HepG2 (cell line): ENCODE data around the gene CELSR3. TPM values are rescaled to one million over a fixed set of nuclear protein-coding genes. Genes with fewer than 3 reads are reported as not detected.
A peak's percentile ranks its signal among the peaks of the same experiment; 100 is the strongest.

Source experiments
- GATAD2A ChIP-seq: IDR thresholded peaks from 2 replicates; pipeline ENCODE4 v1.6.1; 2016
- RBAK ChIP-seq: sonication (generic); formaldehyde crosslinking; IDR thresholded peaks from 2 replicates; pipeline ENCODE4 v1.5.1; 2020; ENCODE audit warnings: mild to moderate bottlenecking, missing genetic modification reagents
- RBFOX2 ChIP-seq: fragments of 200-400 bp; formaldehyde crosslinking; IDR thresholded peaks from 2 replicates; pipeline ENCODE4 v1.6.1; 2017; ENCODE audit warnings: low read depth, mild to moderate bottlenecking, low read length
- REL ChIP-seq: sonication (generic); formaldehyde crosslinking; conservative IDR thresholded peaks from 2 replicates; pipeline ENCODE4 v1.8.0; 2022; ENCODE audit warnings: mild to moderate bottlenecking, missing genetic modification reagents, moderate library complexity
- TBP ChIP-seq: sonication (generic); formaldehyde crosslinking; IDR thresholded peaks from 2 replicates; pipeline ENCODE4 v1.5.0; 2020; ENCODE audit warnings: missing genetic modification reagents
- TEAD3 ChIP-seq: optimal IDR thresholded peaks from 2 replicates; pipeline ENCODE3; 2016; ENCODE audit warnings: borderline replicate concordance
- ZFP37 ChIP-seq: sonication (generic); formaldehyde crosslinking; IDR thresholded peaks from 2 replicates; pipeline ENCODE4 v1.4.0; 2020; ENCODE audit warnings: missing genetic modification reagents, borderline replicate concordance
- ZNF234 ChIP-seq: sonication (generic); formaldehyde crosslinking; conservative IDR thresholded peaks from 2 replicates; pipeline ENCODE4 v1.5.1; 2020; ENCODE audit warnings: mild to moderate bottlenecking, missing genetic modification reagents
- ZNF263 ChIP-seq: sonication (generic); formaldehyde crosslinking; IDR thresholded peaks from 2 replicates; pipeline ENCODE4 v1.4.0; 2020; ENCODE audit warnings: missing genetic modification reagents
- ZNF543 ChIP-seq: sonication (generic); formaldehyde crosslinking; IDR thresholded peaks from 2 replicates; pipeline ENCODE4 v1.4.0; 2020; ENCODE audit warnings: mild to moderate bottlenecking, missing genetic modification reagents
- ZNF547 ChIP-seq: sonication (generic); formaldehyde crosslinking; IDR thresholded peaks from 2 replicates; pipeline ENCODE4 v1.5.1; 2020; ENCODE audit warnings: mild to moderate bottlenecking, missing genetic modification reagents
- ZNF550 ChIP-seq: sonication (generic); formaldehyde crosslinking; IDR thresholded peaks from 2 replicates; pipeline ENCODE4 v1.4.0; 2020; ENCODE audit warnings: mild to moderate bottlenecking, missing genetic modification reagents, borderline replicate concordance
- polyA plus RNA-seq, 8 experiments: library from polyadenylated mRNA; depleted of rRNA in 3 of 8; stranded (reverse) in 7 of 8; unstranded in 1 of 8; fragments of >200 nt; fragmentation: Illumina TruSeq in 4 of 8; extraction: Trizol in 4 of 8; gene quantifications; 2 replicates each; pipeline versions ENCODE4 v1.2.1 to v1.2.3, GENCODE V29; 2011 to 2016; ENCODE audit warnings: low read depth in 4 of 8, missing spikeins in 1 of 8, mixed read lengths in 1 of 8; ENCODE audit not compliant: insufficient read depth in 1 of 8
- total RNA-seq, 5 experiments: library from RNA; depleted of rRNA; stranded (reverse); fragments of >200 nt; fragmentation: Illumina TruSeq; extraction: Trizol; gene quantifications; 2 replicates each; pipeline ENCODE4 v1.2.3, GENCODE V29; 2016; ENCODE audit warnings: low read depth in 1 of 5
- TF ChIP-seq, protein P1 (sequence below): sonication (generic); formaldehyde crosslinking; IDR thresholded peaks from 2 replicates; pipeline ENCODE4 v1.5.1; 2020; ENCODE audit warnings: mild to moderate bottlenecking, missing genetic modification reagents, borderline replicate concordance
- TF ChIP-seq, protein P2 (sequence below): sonication (generic); formaldehyde crosslinking; IDR thresholded peaks from 2 replicates; pipeline ENCODE4 v1.8.0; 2022; ENCODE audit warnings: low read depth, missing genetic modification reagents
- TF ChIP-seq, protein P3 (sequence below): sonication (generic); formaldehyde crosslinking; IDR thresholded peaks from 2 replicates; pipeline ENCODE4 v1.4.0; 2020; ENCODE audit warnings: missing genetic modification reagents
- TF ChIP-seq, protein P4 (sequence below): sonication (generic); formaldehyde crosslinking; IDR thresholded peaks from 2 replicates; pipeline ENCODE4 v1.4.0; 2020; ENCODE audit warnings: missing genetic modification reagents; ENCODE audit errors: not compliant biosample characterization

Gene CELSR3
- total and polyA plus RNA-seq, 2 of the 13 experiments (the other 11 are each of a cell fraction or from before 2014, with no cell fraction given): 5.4 to 6.7 TPM

DNA sequence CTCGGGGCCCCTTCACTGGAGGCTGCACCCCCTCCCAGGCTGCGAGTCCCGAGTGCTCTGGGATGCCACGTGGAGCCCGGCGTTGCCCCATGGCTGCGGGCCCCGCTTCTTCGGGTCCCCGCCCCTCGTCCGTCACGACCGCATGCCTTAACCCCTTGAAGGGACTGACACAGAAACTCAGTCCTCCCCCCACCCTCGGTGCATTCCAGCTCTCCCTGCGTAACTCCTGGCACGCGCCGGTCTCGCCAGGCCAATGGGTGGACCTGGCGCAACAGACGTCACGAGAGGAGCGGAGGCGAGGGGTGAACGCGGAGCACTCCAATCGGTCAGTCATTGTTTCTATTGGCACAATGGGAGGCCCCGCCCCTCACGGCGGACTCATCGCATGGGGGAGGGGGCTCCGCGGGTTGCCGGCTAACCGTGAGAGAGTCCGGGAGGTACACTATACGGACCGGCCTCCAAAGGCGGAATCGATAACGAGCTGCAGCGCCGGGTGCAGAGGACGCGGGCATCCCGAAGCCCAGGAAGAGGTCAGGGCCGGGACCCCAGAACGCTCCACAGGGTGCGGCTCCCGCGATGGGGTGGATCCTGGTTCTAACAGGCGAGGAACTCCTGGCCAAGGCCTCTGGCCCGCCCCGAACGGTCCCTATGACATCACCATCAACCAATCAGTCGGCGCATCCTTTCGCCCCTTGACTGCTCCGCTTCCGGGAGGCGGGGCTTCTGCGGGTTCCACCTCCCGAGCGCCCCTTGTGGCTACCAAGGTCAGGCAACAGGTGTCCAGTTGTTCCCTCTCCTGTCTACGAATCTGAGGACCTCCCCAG is 1.0 kb upstream of the CELSR3 start (continued):
- TF ChIP-seq ZNF550 (CRISPR knock-in tag) (no peak), RBAK (CRISPR knock-in tag) (no peak), ZNF263 (CRISPR knock-in tag) (peak; percentile 83), ZFP37 (peak; percentile 87; the same call in 1 of the 2 replicates), TBP (no peak), TEAD3 (CRISPR knock-in tag) (peak; percentile 98), RBFOX2 (peak; percentile 83), REL (peak; percentile 64; the same call in 1 of the 2 replicates), ZNF234 (CRISPR knock-in tag) (no peak), ZNF547 (CRISPR knock-in tag) (peak; percentile 96), ZNF543 (CRISPR knock-in tag) (peak; percentile 73; the same call in 1 of the 2 replicates), GATAD2A (CRISPR knock-in tag) (peak; percentile 46; the same call in 1 of the 2 replicates)
- TF ChIP-seq, protein P1, sequence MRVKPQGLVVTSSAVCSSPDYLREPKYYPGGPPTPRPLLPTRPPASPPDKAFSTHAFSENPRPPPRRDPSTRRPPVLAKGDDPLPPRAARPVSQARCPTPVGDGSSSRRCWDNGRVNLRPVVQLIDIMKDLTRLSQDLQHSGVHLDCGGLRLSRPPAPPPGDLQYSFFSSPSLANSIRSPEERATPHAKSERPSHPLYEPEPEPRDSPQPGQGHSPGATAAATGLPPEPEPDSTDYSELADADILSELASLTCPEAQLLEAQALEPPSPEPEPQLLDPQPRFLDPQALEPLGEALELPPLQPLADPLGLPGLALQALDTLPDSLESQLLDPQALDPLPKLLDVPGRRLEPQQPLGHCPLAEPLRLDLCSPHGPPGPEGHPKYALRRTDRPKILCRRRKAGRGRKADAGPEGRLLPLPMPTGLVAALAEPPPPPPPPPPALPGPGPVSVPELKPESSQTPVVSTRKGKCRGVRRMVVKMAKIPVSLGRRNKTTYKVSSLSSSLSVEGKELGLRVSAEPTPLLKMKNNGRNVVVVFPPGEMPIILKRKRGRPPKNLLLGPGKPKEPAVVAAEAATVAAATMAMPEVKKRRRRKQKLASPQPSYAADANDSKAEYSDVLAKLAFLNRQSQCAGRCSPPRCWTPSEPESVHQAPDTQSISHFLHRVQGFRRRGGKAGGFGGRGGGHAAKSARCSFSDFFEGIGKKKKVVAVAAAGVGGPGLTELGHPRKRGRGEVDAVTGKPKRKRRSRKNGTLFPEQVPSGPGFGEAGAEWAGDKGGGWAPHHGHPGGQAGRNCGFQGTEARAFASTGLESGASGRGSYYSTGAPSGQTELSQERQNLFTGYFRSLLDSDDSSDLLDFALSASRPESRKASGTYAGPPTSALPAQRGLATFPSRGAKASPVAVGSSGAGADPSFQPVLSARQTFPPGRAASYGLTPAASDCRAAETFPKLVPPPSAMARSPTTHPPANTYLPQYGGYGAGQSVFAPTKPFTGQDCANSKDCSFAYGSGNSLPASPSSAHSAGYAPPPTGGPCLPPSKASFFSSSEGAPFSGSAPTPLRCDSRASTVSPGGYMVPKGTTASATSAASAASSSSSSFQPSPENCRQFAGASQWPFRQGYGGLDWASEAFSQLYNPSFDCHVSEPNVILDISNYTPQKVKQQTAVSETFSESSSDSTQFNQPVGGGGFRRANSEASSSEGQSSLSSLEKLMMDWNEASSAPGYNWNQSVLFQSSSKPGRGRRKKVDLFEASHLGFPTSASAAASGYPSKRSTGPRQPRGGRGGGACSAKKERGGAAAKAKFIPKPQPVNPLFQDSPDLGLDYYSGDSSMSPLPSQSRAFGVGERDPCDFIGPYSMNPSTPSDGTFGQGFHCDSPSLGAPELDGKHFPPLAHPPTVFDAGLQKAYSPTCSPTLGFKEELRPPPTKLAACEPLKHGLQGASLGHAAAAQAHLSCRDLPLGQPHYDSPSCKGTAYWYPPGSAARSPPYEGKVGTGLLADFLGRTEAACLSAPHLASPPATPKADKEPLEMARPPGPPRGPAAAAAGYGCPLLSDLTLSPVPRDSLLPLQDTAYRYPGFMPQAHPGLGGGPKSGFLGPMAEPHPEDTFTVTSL (CRISPR knock-in tag): no peak; the same call in 1 of the 2 replicates
- TF ChIP-seq, protein P2, sequence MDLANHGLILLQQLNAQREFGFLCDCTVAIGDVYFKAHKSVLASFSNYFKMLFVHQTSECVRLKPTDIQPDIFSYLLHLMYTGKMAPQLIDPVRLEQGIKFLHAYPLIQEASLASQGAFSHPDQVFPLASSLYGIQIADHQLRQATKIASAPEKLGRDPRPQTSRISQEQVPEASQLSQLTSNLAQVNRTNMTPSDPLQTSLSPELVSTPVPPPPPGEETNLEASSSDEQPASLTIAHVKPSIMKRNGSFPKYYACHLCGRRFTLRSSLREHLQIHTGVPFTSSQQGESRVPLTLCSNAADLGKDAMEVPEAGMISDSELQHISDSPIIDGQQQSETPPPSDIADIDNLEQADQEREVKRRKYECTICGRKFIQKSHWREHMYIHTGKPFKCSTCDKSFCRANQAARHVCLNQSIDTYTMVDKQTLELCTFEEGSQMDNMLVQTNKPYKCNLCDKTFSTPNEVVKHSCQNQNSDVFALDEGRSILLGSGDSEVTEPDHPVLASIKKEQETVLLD (CRISPR knock-in tag): peak; percentile 83
- TF ChIP-seq, protein P3, sequence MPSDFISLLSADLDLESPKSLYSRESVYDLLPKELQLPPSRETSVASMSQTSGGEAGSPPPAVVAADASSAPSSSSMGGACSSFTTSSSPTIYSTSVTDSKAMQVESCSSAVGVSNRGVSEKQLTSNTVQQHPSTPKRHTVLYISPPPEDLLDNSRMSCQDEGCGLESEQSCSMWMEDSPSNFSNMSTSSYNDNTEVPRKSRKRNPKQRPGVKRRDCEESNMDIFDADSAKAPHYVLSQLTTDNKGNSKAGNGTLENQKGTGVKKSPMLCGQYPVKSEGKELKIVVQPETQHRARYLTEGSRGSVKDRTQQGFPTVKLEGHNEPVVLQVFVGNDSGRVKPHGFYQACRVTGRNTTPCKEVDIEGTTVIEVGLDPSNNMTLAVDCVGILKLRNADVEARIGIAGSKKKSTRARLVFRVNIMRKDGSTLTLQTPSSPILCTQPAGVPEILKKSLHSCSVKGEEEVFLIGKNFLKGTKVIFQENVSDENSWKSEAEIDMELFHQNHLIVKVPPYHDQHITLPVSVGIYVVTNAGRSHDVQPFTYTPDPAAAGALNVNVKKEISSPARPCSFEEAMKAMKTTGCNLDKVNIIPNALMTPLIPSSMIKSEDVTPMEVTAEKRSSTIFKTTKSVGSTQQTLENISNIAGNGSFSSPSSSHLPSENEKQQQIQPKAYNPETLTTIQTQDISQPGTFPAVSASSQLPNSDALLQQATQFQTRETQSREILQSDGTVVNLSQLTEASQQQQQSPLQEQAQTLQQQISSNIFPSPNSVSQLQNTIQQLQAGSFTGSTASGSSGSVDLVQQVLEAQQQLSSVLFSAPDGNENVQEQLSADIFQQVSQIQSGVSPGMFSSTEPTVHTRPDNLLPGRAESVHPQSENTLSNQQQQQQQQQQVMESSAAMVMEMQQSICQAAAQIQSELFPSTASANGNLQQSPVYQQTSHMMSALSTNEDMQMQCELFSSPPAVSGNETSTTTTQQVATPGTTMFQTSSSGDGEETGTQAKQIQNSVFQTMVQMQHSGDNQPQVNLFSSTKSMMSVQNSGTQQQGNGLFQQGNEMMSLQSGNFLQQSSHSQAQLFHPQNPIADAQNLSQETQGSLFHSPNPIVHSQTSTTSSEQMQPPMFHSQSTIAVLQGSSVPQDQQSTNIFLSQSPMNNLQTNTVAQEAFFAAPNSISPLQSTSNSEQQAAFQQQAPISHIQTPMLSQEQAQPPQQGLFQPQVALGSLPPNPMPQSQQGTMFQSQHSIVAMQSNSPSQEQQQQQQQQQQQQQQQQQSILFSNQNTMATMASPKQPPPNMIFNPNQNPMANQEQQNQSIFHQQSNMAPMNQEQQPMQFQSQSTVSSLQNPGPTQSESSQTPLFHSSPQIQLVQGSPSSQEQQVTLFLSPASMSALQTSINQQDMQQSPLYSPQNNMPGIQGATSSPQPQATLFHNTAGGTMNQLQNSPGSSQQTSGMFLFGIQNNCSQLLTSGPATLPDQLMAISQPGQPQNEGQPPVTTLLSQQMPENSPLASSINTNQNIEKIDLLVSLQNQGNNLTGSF (CRISPR knock-in tag): 0 out of 2 replicates have a peak, but pooled peaks have one; percentile 62
- TF ChIP-seq, protein P4, sequence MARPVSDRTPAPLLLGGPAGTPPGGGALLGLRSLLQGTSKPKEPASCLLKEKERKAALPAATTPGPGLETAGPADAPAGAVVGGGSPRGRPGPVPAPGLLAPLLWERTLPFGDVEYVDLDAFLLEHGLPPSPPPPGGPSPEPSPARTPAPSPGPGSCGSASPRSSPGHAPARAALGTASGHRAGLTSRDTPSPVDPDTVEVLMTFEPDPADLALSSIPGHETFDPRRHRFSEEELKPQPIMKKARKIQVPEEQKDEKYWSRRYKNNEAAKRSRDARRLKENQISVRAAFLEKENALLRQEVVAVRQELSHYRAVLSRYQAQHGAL (CRISPR knock-in tag): no peak
